HG03108 (cell line): ENCODE measurements around the gene MCUB.
A peak's percentile ranks its signal among the peaks of the same experiment; 100 is the strongest.

ENCODE experiments used
- ATAC-seq: cut with Tn5 transposase; IDR thresholded peaks from one replicate; pipeline ENCODE4 v1.9.1; 2021; ENCODE audit warnings: moderate library complexity; ENCODE audit not compliant: unreplicated experiment

The MCUB gene

GRCh38 chr4:109624536-109624935, 64.5 kb downstream of the MCUB start:
- no peak for ATAC-seq

GRCh38 chr4:109627361-109627760, 67.3 kb downstream of the MCUB start:
- no peak for ATAC-seq

DNA sequence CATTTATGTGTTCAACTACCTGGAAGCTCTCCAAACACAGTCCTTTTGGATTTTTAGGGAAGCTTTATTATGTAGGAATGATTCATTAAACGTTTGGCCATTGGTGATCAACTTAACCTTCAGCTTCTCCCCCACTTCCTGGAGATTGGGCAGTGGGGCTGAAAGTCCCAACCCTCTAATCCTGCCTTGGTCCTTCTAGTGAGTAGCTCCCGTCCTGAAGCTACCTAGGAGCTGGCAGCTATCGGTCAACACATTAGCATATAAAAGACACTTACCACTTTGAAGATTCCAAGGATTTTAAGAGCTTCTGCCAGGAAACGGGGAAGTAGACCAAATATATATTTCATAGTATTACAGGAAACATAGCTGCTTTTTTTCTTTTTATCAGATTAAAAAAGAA, 69.7 kb downstream of the MCUB start:
- no peak for ATAC-seq

DNA sequence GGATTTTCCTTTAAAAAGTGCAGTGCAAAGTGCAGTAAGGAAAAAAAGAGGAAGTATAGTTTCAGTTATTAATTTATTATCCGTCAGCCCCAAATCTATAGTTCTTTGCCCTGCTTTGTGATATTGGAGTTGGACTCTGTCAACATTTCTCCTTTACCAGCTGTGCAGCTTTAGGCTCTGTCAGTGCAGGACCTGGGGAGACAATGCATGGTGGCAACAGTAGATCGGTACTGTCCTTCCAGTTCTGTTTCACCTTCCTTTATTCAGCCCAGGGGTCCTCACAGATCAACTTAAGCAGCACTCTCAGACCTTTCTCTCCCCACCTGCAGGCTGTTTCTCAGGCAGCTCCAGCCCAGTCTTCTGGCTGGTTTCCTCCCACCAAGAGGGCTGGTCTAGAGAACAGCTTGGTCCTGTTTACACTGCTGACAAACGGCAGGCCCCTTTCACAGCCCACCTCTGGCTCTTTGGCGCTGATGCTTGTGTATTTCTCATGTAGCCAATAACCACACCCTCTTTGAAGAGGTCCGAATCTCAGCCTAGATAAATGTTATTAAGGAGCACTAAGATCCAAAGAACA, 71.6 kb downstream of the MCUB start:
- no peak for ATAC-seq

- no peak for ATAC-seq
Observed at GRCh38 chr4:109640644-109641043, 80.6 kb downstream of the MCUB start.

DNA sequence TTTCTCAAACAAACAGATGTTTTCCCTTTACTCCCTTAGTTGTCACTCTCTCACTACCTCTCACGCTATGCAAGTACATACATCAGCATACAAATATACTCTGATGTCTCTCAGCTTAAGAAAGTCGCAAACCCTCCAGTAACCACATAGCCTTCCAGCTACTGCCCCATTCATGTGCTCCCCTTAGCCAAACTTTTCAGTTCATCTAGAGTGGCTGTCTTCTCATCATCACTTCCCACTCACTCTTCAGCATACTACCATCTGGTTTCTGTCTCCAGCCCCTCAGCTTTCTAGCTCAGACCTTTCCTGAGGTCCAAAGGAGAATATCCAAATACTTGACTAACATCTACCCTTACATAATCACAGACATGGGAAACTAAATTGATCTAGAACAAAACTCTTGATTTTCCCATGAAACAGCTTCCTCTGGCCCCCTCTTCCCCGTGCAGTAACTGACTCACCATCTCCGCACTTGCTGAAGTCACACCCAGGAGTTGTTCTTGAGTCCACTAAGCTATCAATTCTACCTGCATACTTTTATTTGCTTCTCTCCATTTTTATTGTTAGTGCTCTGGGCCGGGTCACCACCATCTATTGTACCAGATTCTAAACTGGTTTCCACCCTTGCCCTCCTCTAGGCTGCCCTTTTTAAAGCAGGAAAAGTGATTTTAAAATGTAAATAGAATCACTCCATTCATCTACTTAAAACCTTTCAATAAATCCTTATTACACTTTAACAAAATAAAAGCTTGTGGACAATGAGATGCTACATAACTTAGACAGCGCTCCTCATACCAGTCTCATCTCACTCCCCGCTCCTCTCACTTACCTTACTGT, 86.0 kb downstream of the MCUB start:
- no peak for ATAC-seq

DNA sequence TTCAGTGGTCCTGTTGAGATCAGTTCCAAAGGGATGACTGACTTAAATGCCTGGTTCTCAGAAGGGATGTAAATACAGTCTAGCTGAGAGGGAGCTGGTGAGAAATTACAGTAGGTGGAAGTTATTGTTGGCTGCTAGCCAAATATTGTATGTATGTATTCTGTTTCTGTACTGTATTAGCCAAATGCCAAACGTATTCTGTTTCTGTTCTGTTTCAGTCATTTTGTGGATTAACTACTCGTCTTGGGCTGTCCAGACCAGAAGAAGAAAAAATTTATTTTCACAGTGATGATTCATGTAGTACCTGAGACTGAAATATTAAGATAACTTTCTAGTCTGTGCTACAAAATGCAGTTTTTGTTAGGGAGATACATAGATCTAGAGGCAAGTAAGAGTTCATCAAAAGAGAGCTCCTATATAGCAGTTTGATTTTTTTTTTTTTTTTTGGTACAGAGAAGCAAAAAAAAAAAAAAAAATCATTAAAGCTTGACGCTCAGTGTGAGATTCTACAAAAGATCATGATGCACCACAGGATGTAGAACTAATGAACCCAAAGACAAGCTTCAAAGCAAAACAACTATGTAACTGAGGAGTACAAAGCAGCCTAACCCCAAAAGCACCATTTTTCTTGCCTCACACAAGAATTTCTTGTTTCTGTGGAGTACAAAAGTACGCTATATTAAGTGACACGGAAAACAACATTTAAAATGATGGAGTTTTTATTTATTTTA, 88.4 kb downstream of the MCUB start:
- ATAC-seq = peak; percentile 56

- ATAC-seq = no peak
Observed at GRCh38 chr4:109648997-109649575, 89.0 kb downstream of the MCUB start.

DNA sequence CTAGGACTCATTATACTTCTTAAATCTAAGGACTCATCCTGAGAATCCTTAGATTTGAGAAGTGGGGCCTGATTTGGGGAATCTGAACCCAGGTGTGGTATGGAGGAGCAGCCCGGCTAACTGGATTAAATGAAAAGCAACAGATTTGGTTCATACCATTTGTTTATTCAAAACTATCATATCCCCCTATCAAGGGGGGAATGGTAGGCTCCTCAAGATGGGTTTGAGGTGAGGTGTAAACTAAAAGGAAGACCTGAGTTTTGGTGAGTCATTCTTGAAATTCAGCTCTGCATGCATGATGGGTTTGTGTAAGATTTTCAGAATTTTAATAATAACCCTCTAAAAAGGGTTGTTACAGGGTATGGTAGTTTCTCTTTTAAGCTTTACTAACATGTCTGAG, 89.8 kb downstream of the MCUB start:
- ATAC-seq = peak; percentile 79

DNA sequence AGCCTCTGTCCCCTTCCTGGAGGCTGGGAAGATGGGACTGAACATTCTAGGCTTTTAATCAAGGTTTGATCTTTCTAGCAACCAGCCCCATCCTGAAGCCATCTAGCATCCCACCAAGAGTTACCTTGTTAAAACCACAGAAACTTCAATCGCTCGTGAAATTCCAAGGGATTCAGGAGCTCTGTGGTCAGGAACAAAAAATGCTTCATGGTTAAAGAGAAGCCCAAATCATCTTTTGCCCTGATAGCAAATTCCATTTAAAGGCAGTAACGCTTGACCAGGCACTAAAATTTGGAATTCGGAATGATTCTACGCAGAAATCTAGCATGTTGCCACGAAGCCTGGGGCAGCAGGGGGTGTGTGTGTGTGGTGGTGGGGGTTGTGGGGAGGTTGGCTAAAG, 95.3 kb downstream of the MCUB start:
- ATAC-seq = no peak

DNA sequence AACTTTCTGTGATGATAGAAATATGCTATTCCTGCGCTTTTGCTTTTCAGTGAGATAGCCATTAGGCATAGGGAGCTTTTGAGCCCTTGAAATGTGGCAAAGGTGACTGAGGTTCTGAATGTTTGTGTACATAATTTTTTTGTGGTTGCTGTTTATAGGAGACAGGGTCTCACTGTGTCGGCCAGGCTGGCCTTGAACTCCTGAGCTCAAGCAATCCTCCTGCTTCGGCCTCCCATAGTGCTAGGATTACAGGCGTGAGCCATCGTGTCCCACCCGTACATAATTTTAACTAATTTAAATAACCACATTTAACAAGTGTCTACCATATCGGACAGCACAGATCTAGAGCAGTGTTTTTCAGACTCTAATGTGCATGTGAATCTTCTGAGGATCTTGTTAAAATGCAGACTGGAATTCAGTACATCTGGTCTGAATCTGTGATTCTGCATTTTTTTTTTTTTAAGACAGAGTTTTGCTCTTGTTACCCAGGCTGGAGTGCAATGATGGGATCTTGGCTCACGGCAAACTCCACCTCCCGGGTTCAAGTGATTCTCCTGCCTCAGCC, 97.9 kb downstream of the MCUB start:
- ATAC-seq = no peak

DNA sequence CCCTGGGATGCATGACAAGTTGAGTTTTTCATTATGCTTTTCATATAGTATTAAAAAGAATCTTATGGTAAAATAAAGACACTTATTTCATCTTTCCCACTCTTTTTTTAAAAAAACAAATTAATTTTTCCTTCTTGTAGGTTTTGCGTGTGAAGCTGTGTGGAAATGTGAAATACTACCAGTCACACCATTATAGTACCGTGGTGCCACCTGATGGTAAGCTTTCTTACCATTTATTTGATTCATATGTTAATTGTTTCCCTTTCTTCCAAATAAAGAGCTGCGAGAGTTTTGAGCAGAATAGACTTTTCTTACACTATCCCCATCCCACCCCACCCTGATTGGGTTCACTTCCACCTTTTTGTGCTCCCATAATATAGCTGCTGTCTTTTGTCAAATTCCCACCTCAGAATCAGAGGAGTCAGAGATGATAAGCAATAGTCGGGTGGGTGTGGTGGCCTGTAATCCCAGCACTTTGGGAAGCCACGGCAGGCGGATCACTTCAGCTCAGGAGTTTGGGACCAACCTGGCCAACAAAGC, 98.9 kb downstream of the MCUB start:
- no peak for ATAC-seq

DNA sequence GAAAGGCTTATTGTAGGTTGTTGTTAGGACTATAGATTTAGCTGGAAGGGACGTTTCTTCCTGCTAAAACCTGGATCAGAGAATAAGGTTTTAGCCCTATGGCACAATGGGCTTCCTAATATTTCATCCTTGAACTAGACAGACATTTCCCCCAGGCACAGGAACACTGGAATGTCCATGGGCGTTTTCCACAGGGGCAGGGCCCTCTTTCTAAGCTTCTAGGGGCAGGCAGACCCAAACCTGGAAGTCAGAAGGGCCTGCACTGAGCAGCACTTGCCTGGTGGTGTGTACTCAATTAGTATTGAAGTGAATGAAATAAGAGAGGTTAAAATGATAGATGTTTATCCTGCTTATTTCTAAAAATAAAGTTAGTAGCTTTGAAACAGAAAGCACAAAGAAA, 102.1 kb downstream of the MCUB start:
- ATAC-seq = no peak

GRCh38 chr4:109662771-109663170, 102.7 kb downstream of the MCUB start:
- no peak for ATAC-seq

GRCh38 chr4:109665783-109666485, 105.9 kb downstream of the MCUB start:
- ATAC-seq = no peak

DNA sequence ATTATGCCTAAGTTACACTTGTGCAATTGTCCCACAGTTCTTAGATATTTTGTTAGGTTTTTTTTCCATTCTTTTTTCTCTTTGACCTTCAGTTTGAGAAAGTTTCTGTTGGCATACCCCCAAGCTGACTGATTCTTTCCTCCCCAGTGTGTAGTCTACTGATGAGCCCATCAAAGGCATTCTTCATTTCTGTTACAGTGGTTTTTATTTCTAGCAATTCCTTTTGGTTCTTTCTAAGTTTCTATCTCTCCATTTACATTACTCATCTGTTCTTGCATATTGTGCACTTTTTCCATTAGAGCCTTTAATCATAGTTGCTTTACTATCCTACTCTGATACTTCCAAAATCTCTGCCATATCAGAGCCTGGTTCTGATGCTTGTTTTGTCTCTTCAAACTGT, 111.3 kb downstream of the MCUB start:
- no peak for ATAC-seq

DNA sequence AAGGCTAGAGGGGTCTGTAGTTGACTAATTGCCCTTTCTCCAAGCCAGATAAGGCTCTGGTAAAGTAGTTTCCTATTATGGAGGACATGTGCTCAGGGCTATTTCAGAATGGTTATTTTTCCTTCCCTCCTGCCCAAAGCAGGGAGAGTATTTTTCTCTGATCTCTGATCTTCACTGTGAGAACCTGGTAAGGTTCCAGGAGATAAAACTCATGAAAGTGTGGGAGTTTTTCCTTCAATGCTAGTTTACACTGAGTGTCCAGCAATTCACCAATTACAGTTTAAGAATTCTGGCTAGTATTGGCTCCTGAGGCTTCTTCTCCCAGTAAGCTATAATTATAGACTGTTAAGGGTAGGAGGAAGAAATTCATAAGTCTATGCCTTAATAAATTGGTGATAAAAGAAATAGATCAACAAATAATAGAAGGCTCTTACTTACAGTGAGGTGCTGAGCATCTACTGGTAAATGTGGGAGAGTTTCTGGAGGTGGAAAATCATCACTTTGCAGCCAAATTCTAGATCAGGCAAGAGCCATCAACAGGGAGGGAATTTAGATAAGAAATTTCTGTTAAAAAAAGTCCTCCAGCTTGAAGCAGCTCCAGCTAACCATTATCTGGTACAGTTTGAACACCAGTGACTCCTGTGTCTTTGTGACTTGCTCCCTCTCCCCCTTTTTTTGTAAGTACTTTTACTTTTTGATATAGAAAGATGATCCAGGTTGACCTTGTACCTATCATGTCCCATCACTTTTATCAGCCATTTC, 112.3 kb downstream of the MCUB start:
- ATAC-seq = no peak

DNA sequence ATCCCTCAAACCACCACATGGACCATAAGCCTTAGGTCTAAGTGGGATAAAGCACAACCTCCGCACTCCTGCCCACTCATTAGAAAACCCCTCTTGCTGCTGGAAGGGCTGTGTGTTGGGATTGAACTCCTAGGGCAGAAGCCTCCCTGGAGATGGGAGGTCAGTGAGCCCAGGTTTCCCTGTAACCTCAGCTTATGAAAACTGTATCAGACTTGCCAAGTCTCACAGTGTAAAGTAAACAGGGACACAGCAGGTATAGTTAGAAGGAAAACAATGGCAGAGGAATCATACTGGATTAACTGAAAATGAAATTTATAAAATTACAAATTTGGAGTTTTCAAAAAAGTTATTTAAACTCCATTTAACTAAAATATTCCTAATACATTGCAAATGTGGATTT, 113.3 kb downstream of the MCUB start:
- ATAC-seq = no peak

GRCh38 chr4:109675181-109675580, 115.1 kb downstream of the MCUB start:
- ATAC-seq = no peak

DNA sequence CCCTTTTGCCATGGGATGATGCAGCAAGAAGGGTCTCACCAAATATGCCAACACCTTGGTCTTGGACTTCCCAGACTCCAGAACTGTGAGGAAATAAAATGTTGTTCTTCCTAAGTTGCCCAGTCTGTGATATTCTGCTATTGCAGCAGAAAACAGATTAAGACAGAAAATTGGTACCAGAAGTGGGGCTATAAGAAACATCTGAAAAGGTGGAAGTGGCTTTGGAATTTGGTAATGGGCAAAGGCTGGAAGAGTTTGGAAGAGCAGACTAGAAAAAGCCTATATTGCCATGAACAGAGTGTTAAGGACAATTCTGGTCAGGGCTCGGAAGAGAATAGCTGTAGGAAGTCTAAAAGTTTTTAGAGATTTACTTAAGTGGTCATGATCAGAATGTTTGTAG, 115.8 kb downstream of the MCUB start:
- no peak for ATAC-seq
